ENCODE measurements around the gene TULP3. TPM values are rescaled to one million over a fixed set of nuclear protein-coding genes. Genes with fewer than 3 reads are reported as not detected.

TULP3 gene
- total RNA-seq, 2 donors from 2014 or later, result 6.9 to 7.8 TPM

DNA sequence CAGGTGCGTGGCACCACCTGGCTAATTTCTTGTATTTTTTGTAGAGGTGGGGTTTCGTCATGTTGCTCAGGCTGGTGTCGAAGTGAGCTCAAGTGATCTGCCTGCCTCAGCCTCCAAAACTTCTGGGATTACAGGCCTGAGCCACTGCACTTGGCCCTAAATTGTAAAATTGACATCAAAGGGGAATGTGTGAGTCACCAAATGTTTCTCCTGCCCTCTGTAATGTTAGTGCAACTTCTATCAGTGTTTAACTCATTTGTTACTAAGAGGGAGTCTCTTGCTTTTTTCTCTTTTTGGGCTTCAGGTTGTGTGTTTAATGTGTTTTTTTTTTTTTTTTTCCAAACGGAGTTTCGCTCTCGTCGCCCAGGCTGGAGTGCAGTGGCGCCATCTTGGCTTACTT lies 2.3 kb downstream of the TULP3 start:
- no peaks in the 10 kb centered on the region for H3K9me3 ChIP-seq
- no peaks in the 10 kb centered on the region for H3K36me3 ChIP-seq (replicated peaks in 1 of 2; ENCODE audit: insufficient read depth in 1 of 2, low read depth in 2 of 2)
- WGBS, 2 donors, result 88 to 94% methylated on average over 7 to 8 of the region's 8 CpGs
- peak in 1 of 4 donors; percentile 14 for DNase-seq
- intact Hi-C loops (cut with DNase I), result no loop called here
- no peak overlapping the region for H3K27ac ChIP-seq
- H3K4me1 ChIP-seq, result peaks cover 11% of the 10 kb centered on the region
- H3K4me3 ChIP-seq, result no peak overlapping the region
- TF ChIP-seq, protein P1, sequence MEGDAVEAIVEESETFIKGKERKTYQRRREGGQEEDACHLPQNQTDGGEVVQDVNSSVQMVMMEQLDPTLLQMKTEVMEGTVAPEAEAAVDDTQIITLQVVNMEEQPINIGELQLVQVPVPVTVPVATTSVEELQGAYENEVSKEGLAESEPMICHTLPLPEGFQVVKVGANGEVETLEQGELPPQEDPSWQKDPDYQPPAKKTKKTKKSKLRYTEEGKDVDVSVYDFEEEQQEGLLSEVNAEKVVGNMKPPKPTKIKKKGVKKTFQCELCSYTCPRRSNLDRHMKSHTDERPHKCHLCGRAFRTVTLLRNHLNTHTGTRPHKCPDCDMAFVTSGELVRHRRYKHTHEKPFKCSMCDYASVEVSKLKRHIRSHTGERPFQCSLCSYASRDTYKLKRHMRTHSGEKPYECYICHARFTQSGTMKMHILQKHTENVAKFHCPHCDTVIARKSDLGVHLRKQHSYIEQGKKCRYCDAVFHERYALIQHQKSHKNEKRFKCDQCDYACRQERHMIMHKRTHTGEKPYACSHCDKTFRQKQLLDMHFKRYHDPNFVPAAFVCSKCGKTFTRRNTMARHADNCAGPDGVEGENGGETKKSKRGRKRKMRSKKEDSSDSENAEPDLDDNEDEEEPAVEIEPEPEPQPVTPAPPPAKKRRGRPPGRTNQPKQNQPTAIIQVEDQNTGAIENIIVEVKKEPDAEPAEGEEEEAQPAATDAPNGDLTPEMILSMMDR (IDR thresholded peaks at IDR 0.05), result no peak
- no peak for TF ChIP-seq POLR2A (IDR thresholded peaks at IDR 0.05)
- no peak for ATAC-seq
- no peaks in the 10 kb centered on the region for H3K27me3 ChIP-seq

DNA sequence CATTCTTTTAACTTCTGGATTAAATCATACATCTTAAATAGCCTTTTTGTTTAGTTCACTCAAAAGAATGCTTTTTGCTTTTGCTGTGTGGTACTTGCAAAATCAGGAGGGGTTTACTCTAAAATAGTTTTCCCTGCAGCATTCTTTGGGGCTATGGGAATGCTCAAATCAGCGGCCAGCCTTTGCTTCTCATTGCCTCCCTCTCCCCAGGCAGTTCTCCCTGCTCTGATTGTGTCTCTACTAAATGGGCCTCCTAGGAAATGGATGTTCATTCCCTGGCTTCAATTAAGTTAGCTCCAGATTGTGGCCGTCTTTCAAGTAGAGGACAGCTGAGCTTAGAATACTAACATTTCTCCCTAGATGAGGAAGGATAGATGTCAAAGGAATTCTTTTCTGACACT lies 4.4 kb downstream of the TULP3 start:
- DNase-seq (no peak), ATAC-seq (no peak)
- H3K36me3 ChIP-seq (replicated peaks in 1 of 2; ENCODE audit: insufficient read depth in 1 of 2, low read depth in 2 of 2), result no peaks in the 10 kb centered on the region
- H3K27ac ChIP-seq, result no peak overlapping the region
- intact Hi-C loops (cut with DNase I), result no loop called here
- TF ChIP-seq POLR2A (IDR thresholded peaks at IDR 0.05), result no peak
- TF ChIP-seq, protein P1 (IDR thresholded peaks at IDR 0.05), result no peak
- H3K4me1 ChIP-seq, result peaks cover 10% of the 10 kb centered on the region
- H3K27me3 ChIP-seq, result no peaks in the 10 kb centered on the region
- H3K9me3 ChIP-seq, result no peaks in the 10 kb centered on the region
- WGBS, 2 donors, result 40 to 71% methylated on average over 2 of the region's 2 CpGs
- H3K4me3 ChIP-seq, result no peak overlapping the region

DNA sequence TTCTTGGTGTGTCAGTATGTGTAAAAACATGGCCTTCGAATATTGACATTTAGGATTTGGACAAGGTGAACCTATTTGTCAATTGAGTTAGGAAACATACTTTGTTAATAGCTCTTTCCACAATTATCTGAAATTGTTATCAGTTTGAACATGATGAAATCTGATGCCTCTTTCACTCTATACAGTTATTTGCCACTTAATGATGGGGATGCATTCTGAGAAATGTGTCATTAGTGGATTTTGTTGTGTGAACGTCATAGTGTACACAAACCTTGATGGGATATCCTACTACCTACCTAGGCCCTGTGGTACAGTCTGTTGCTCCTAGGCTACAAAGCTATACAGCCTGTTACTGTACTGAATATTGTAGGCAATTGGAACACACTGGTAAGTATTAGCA lies 4.8 kb downstream of the TULP3 start:
- 51 to 65% methylated on average over 2 of the region's 2 CpGs for WGBS, 2 donors
- Histone ChIP-seq H3K27me3 (no peaks in the 10 kb centered on the region), H3K36me3 (replicated peaks in 1 of 2; ENCODE audit: insufficient read depth in 1 of 2, low read depth in 2 of 2) (no peaks in the 10 kb centered on the region), H3K9me3 (no peaks in the 10 kb centered on the region), H3K27ac (no peak overlapping the region), H3K4me1 (peaks cover 6% of the 10 kb centered on the region), H3K4me3 (no peak overlapping the region)
- intact Hi-C loops (cut with DNase I), result no loop called here
- TF ChIP-seq POLR2A (IDR thresholded peaks at IDR 0.05), result no peak
- TF ChIP-seq, protein P1 (IDR thresholded peaks at IDR 0.05), result no peak
- ATAC-seq (no peak), DNase-seq (no peak)

DNA sequence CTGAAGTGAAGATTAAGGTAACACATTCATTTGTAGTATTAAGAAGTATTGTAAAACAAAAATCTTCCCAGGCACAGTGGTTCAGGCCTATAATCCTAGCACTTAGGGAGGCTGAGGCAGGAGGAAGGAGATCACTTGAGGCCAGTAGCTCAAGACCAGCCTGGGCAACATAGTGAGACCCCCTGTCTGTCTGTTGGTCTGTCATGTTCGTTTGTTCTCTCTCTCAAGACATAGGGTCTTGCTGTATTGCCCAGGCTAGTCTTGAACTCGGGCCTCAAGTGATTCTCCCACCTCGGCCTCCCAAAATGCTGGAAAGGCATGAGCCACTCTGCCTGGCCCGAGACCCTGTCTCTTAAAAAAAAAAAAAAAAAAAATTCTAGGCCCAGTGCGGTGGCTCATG lies 6.7 kb downstream of the TULP3 start:
- H3K4me3 ChIP-seq, result no peak overlapping the region
- H3K4me1 ChIP-seq, result peaks cover 5% of the 10 kb centered on the region
- ATAC-seq (no peak), DNase-seq (no peak)
- WGBS, 2 donors, result 95 to 100% methylated on average over 5 of the region's 5 CpGs
- intact Hi-C loops (cut with DNase I), result no loop called here
- H3K9me3 ChIP-seq, result no peaks in the 10 kb centered on the region
- H3K27ac ChIP-seq, result no peak overlapping the region
- no peaks in the 10 kb centered on the region for H3K36me3 ChIP-seq (replicated peaks in 1 of 2; ENCODE audit: insufficient read depth in 1 of 2, low read depth in 2 of 2)
- TF ChIP-seq, protein P1 (IDR thresholded peaks at IDR 0.05), result no peak
- TF ChIP-seq POLR2A (IDR thresholded peaks at IDR 0.05), result no peak
- H3K27me3 ChIP-seq, result no peaks in the 10 kb centered on the region

DNA sequence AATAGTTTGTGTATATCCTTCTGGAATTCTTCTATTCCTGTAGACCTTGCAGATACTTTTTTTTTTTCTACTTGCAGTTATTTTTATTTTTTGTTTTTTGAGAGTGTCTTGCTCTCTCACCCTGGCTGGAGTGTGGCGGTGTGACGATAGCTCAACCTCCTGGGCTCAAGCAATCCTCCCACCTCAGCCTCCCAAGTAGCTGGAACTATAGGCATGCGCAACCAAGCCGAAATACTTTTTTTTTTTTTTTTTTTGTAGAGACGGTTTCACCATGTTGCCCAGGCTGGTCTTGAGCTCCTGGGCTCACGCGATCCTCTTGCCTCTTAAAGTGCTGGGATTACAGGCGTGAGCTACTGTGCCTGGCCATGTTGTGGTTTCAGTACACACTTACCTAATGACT lies 10.0 kb downstream of the TULP3 start:
- H3K27ac ChIP-seq, result no peak overlapping the region
- WGBS, 2 donors, result 94 to 95% methylated on average over 8 of the region's 8 CpGs
- H3K27me3 ChIP-seq, result no peaks in the 10 kb centered on the region
- intact Hi-C loops (cut with DNase I), result no loop called here
- H3K4me1 ChIP-seq, result peaks cover 5% of the 10 kb centered on the region
- no peak for TF ChIP-seq POLR2A (IDR thresholded peaks at IDR 0.05)
- TF ChIP-seq, protein P1 (IDR thresholded peaks at IDR 0.05), result no peak
- no peaks in the 10 kb centered on the region for H3K36me3 ChIP-seq (replicated peaks in 1 of 2; ENCODE audit: insufficient read depth in 1 of 2, low read depth in 2 of 2)
- no peak for ATAC-seq
- no peaks in the 10 kb centered on the region for H3K9me3 ChIP-seq
- H3K4me3 ChIP-seq, result no peak overlapping the region
- DNase-seq, result no peak
